ENCODE data around the gene HHAT. TPM values are rescaled to one million over a fixed set of nuclear protein-coding genes. Genes with fewer than 3 reads are reported as not detected.

Gene HHAT
- total and polyA plus RNA-seq, 2 of the 13 experiments (the other 11 are each of a cell fraction or from before 2014, with no cell fraction given): 2.6 to 4.9 TPM

- Histone ChIP-seq H3K4me3 (replicated peaks in 1 of 3; ENCODE audit: insufficient read depth in 1 of 3, low read depth in 2 of 3, low read length in 3 of 3) (no peak overlapping the region), H3K9me3 (ENCODE audit: low read length) (no peaks in the 10 kb centered on the region), H4K20me1 (ENCODE audit: insufficient read depth, low read length) (no peaks in the 10 kb centered on the region), H2AFZ (ENCODE audit: low read length) (peak overlapping the region; percentile 5), H3K4me2 (ENCODE audit: low read depth, low read length) (no peak overlapping the region), H3K9ac (ENCODE audit: insufficient read depth, low read depth, low read length) (no peak overlapping the region), H3K4me1 (ENCODE audit: insufficient read depth, low read length) (peaks cover 70% of the 10 kb centered on the region), H3K36me3 (replicated peaks in 1 of 2; ENCODE audit: control insufficient read depth in 1 of 2, insufficient read depth in 2 of 2, low read length in 2 of 2) (no peaks in the 10 kb centered on the region), H3K27me3 (ENCODE audit: control insufficient read depth in 1 of 2, insufficient read depth in 2 of 2, low read length in 2 of 2) (no peaks in the 10 kb centered on the region), H3K27ac (ENCODE audit: extremely low read length, insufficient read depth, low read length) (peak overlapping the region; percentile 98), H3K79me2 (ENCODE audit: insufficient read depth, low read length) (no peaks in the 10 kb centered on the region)
- no peak for ATAC-seq
- intact Hi-C loops (cut with micrococcal nuclease; ENCODE audit: unreplicated experiment): loop anchor here (5.0 kb wide), 1 partner anchor 885 kb away; the partner anchor contains the start of gene RCOR3
- 81% methylated on average over 2 of the region's 2 CpGs for WGBS (ENCODE audit: low lambda C conversion rate)
- no peak for DNase-seq (ENCODE audit: low spot score)
- no peak for FAIRE-seq
- no TSS peak for BruUV-seq (replicated peaks)
- in situ Hi-C loops (cut with HindIII; ENCODE audit: extremely low pct_ligation_motif_present, low pct_unique_long_range_greater_than_20kb): no loop called here
- ChIA-PET CTCF (ENCODE audit: low intra/inter-chr PET ratio, low total read pairs) (interaction anchor here (2.7 kb wide), 1 partner anchor 11 kb away, joined by 10 read pairs; no protein-coding TSS in a partner anchor), POLR2A (interaction anchor here (1.1 to 5.0 kb wide), 2 partner anchors 11 to 13 kb away, joined by 3 to 53 read pairs; no protein-coding TSS in a partner anchor)
- TF ChIP-seq ZNF274 (CRISPR knock-in tag; IDR thresholded peaks at IDR 0.05) (no peak), LBX2 (CRISPR knock-in tag; IDR thresholded peaks at IDR 0.05; ENCODE audit: borderline replicate concordance) (no peak), ZNF570 (CRISPR knock-in tag; IDR thresholded peaks at IDR 0.05; ENCODE audit: borderline replicate concordance) (no peak), FOSL1 (CRISPR knock-in tag; IDR thresholded peaks at IDR 0.05; ENCODE audit: borderline replicate concordance) (no peak), NFE2 (CRISPR knock-in tag; IDR thresholded peaks at IDR 0.05) (no peak), GATA4 (IDR thresholded peaks at IDR 0.05; ENCODE audit: borderline replicate concordance, low read depth) (no peak), ELK4 (CRISPR knock-in tag; IDR thresholded peaks at IDR 0.05; ENCODE audit: borderline replicate concordance) (no peak), ZNF3 (CRISPR knock-in tag; IDR thresholded peaks at IDR 0.05) (no peak), ZMAT3 (CRISPR knock-in tag; conservative IDR thresholded peaks at IDR 0.05) (no peak), SMAD1 (CRISPR knock-in tag; IDR thresholded peaks at IDR 0.05; ENCODE audit: borderline replicate concordance, low read depth) (no peak), RFX3 (CRISPR knock-in tag; IDR thresholded peaks at IDR 0.05) (no peak), ZNF563 (CRISPR knock-in tag; IDR thresholded peaks at IDR 0.05) (no peak), RARA (CRISPR knock-in tag; IDR thresholded peaks at IDR 0.05) (no peak), NR2F1 (CRISPR knock-in tag; IDR thresholded peaks at IDR 0.05) (no peak), NFAT5 (CRISPR knock-in tag; IDR thresholded peaks at IDR 0.05) (no peak), CEBPG (CRISPR knock-in tag; IDR thresholded peaks at IDR 0.05) (no peak), ZNF232 (CRISPR knock-in tag; IDR thresholded peaks at IDR 0.05; ENCODE audit: borderline replicate concordance) (no peak), CC2D1A (CRISPR knock-in tag; IDR thresholded peaks at IDR 0.05) (no peak)
Measured at GRCh38 chr1:210372491-210372890, 43.8 kb downstream of the HHAT start.
